ENCODE results near the gene MYPN. TPM values are rescaled to one million over a fixed set of nuclear protein-coding genes. Genes with fewer than 3 reads are reported as not detected.

Gene MYPN
- total RNA-seq, 4 donors from 2014 or later = 118 to 342 (median 193) TPM

- in situ Hi-C loops (cut with MboI; ENCODE audit: low sequenced_read_pairs in 4 of 4) = loop anchor here in 3 of 4 donors (10.0 kb wide), 3 partner anchors 192 to 248 kb away; partner anchors contain the start of gene SIRT1 (in 1 of the 3)
- Histone ChIP-seq H3K4me3 (no peak overlapping the region), H3K36me3 (no peaks in the 10 kb centered on the region), H3K27me3 (no peaks in the 10 kb centered on the region), H3K4me1 (peaks cover 23 to 27% of the 10 kb centered on the region in 2 donors), H3K9me3 (no peaks in the 10 kb centered on the region), H3K27ac (no peak overlapping the region)
- DNase-seq (no peak), ATAC-seq (no peak)
- no peak for TF ChIP-seq POLR2A (IDR thresholded peaks at IDR 0.05)
- TF ChIP-seq, protein P1, sequence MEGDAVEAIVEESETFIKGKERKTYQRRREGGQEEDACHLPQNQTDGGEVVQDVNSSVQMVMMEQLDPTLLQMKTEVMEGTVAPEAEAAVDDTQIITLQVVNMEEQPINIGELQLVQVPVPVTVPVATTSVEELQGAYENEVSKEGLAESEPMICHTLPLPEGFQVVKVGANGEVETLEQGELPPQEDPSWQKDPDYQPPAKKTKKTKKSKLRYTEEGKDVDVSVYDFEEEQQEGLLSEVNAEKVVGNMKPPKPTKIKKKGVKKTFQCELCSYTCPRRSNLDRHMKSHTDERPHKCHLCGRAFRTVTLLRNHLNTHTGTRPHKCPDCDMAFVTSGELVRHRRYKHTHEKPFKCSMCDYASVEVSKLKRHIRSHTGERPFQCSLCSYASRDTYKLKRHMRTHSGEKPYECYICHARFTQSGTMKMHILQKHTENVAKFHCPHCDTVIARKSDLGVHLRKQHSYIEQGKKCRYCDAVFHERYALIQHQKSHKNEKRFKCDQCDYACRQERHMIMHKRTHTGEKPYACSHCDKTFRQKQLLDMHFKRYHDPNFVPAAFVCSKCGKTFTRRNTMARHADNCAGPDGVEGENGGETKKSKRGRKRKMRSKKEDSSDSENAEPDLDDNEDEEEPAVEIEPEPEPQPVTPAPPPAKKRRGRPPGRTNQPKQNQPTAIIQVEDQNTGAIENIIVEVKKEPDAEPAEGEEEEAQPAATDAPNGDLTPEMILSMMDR (IDR thresholded peaks at IDR 0.05 in 4 of 5, conservative IDR thresholded peaks at IDR 0.05 in 1 of 5) = no peak
- intact Hi-C loops (cut with DNase I; ENCODE audit: low total_unique reads) = loop anchor here (10.0 kb wide), 1 partner anchor 412 kb away; no protein-coding TSS in a partner anchor
These were observed 32.3 kb upstream of the MYPN start for GRCh38 chr10:68077026-68077425.

DNA sequence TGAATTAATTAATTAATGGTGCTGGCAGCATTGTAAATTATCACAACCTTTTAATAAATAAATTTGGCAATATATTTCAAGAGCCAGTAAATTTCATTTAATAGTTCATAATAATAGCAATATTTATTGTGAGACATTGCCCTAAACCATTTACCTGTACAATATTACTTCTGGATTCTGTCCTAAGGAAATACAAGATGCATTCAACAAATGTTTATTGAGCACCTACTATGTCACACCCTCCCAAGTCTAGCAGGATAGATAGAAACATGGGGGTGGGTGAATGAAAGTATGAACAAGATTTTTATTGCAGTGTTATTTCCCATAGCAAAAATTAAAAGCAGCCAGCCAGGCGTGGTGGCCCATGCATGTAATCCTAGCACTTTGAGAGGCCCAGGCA, 29.9 kb upstream of the MYPN start:
- Histone ChIP-seq H3K27me3 (no peaks in the 10 kb centered on the region), H3K27ac (no peak overlapping the region), H3K36me3 (no peaks in the 10 kb centered on the region), H3K9me3 (no peaks in the 10 kb centered on the region), H3K4me1 (peaks cover 20 to 24% of the 10 kb centered on the region in 2 donors), H3K4me3 (no peak overlapping the region)
- ATAC-seq (no peak), DNase-seq (no peak)
- intact Hi-C loops (cut with DNase I; ENCODE audit: low total_unique reads) = loop anchor here (10.0 kb wide), 1 partner anchor 415 kb away; no protein-coding TSS in a partner anchor
- TF ChIP-seq, protein P1 (IDR thresholded peaks at IDR 0.05 in 4 of 5, conservative IDR thresholded peaks at IDR 0.05 in 1 of 5) = no peak
- TF ChIP-seq POLR2A (IDR thresholded peaks at IDR 0.05) = no peak
- in situ Hi-C loops (cut with MboI; ENCODE audit: low sequenced_read_pairs in 4 of 4) = loop anchor here in 3 of 4 donors (10.0 kb wide), 3 partner anchors 195 to 245 kb away; partner anchors contain the start of gene SIRT1 (in 1 of the 3)

DNA sequence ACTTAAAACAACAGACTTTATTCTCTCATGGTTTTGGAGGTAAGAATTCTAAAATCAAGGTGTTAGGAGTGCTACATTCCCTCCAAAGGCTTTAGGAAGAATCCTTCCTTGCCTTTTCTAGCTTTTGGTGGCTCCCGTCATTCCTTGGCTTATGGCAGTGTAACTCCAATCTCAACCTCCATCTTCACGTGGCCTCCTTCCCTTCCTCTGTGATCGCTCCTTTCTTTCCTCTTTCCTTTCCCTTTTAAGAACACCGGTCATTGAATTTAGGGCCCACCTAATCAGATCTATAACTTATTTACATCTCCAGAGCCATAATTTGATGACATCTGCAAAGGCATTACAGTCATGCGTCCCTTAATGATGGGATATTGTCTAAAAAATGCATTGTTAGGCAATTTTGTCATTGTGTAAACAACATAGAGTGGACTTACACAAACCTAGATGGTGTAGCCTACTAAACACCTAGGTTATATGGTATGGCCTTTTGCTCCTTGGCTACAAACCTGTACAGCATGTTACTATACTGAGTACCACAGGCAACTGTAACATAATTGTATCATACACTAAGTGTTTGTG, 28.3 kb upstream of the MYPN start:
- TF ChIP-seq POLR2A (IDR thresholded peaks at IDR 0.05) = no peak
- TF ChIP-seq, protein P1 (IDR thresholded peaks at IDR 0.05 in 4 of 5, conservative IDR thresholded peaks at IDR 0.05 in 1 of 5) = no peak
- in situ Hi-C loops (cut with MboI; ENCODE audit: low sequenced_read_pairs in 4 of 4) = no loop called here
- intact Hi-C loops (cut with DNase I; ENCODE audit: low total_unique reads) = no loop called here

DNA sequence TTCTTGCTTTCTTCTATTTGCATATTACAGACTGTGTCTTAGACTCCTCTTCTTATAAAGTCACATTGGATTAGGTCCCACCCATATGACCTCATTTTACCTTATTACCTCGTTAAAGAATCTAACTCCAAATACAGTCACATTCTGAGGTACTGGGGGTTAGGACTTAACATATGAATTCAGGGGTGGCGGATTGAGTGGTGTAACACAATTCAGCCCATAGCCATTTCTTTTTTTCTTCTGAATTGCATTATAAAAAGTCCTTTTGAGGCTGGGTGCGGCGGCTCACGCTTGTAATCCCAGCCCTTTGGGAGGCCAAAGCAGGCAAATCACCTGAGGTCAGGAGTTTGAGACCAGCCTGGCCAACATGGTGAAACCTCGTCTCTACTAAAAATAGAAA, 27.4 kb upstream of the MYPN start:
- no peak overlapping the region for H3K27ac ChIP-seq
- H3K4me1 ChIP-seq = peaks cover 29 to 30% of the 10 kb centered on the region in 2 donors
- H3K9me3 ChIP-seq = no peaks in the 10 kb centered on the region
- no peak for DNase-seq
- intact Hi-C loops (cut with DNase I; ENCODE audit: low total_unique reads) = no loop called here
- H3K4me3 ChIP-seq = no peak overlapping the region
- ATAC-seq = no peak
- in situ Hi-C loops (cut with MboI; ENCODE audit: low sequenced_read_pairs in 4 of 4) = no loop called here
- no peaks in the 10 kb centered on the region for H3K27me3 ChIP-seq
- TF ChIP-seq, protein P1 (IDR thresholded peaks at IDR 0.05 in 4 of 5, conservative IDR thresholded peaks at IDR 0.05 in 1 of 5) = no peak
- TF ChIP-seq POLR2A (IDR thresholded peaks at IDR 0.05) = no peak
- H3K36me3 ChIP-seq = no peaks in the 10 kb centered on the region

More for the DNA sequence above, 28.3 kb upstream of the MYPN start:
- peaks cover 22 to 24% of the 10 kb centered on the region in 2 donors for H3K4me1 ChIP-seq
- no peaks in the 10 kb centered on the region for H3K9me3 ChIP-seq
- H3K4me3 ChIP-seq = no peak overlapping the region
- DNase-seq (no peak), ATAC-seq (no peak)
- no peak overlapping the region for H3K27ac ChIP-seq
- H3K27me3 ChIP-seq = no peaks in the 10 kb centered on the region
- H3K36me3 ChIP-seq = no peaks in the 10 kb centered on the region

All from gastrocnemius medialis (tissue), 4 donors.